Mononuclear cell (primary cell): Measurements from ENCODE around the gene SMYD1. TPM values are rescaled to one million over a fixed set of nuclear protein-coding genes. Genes with fewer than 3 reads are reported as not detected.

Source experiments
- H3K27me3 ChIP-seq: 2 replicates; pipeline ENCODE4 v1.6.0; 2011; ENCODE audit warnings: low read length, control low read depth; ENCODE audit not compliant: insufficient read depth
- H3K4me1 ChIP-seq: 2 replicates; pipeline ENCODE4 v1.5.1; 2011; ENCODE audit warnings: mild to moderate bottlenecking, low read length, control low read depth; ENCODE audit not compliant: insufficient read depth
- H3K4me3 ChIP-seq: 2 replicates; pipeline ENCODE4 v1.5.1; 2011; ENCODE audit warnings: mild to moderate bottlenecking, low read length, moderate library complexity
- H3K9me3 ChIP-seq: 2 replicates; pipeline ENCODE4 v1.5.1; 2011; ENCODE audit warnings: low read depth, mild to moderate bottlenecking, control low read depth, low read length
- total RNA-seq: library from RNA; depleted of rRNA; stranded (reverse); fragments of >200 nt; gene quantifications from one replicate; pipeline ENCODE4 v1.2.3, GENCODE V29; 2012

SMYD1 gene
- total RNA-seq, 1 donor: under 0.01 TPM

DNA sequence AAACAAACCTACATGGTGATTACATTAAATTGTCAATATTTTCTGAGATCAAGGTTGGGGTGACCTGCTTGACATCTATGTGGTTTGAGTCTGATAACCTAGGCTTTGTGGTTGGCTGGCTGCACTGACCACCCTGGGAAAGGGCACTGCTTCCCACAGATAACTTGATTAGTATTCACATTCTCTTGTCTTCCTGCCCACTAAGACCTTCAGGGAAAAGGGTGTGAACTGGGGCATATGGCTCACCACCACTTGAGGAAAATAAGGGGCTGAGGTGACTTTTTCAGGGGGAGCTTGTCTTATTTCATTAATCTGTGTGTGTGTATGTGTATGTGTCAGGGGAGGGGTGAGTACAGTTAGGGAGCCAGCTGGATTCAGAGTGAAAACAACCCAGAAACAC lies 1.5 kb downstream of the SMYD1 start:
- H3K4me3 ChIP-seq: no peak overlapping the region
- no peaks in the 10 kb centered on the region for H3K4me1 ChIP-seq
- no peaks in the 10 kb centered on the region for H3K9me3 ChIP-seq
- no peaks in the 10 kb centered on the region for H3K27me3 ChIP-seq

DNA sequence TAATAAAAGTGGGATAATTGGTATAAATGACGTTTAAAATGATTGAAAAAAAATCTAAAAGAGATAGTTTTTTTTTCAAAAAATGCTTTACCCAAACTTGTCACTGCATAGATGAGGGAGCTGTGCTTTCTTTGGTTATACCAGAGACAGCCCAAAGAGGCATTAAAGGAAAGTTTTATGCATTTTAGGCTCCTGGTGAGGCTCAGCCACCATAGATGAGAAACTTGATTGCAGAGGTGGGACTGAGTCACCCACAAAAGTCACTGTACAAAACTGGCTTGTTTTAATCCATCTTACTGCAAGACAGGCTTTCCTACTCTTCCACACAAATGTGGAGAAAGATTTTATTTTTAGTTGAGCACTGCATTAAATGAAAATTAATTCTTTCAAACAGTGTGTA lies 2.4 kb downstream of the SMYD1 start:
- peaks cover 6% of the 10 kb centered on the region for H3K4me1 ChIP-seq
- H3K9me3 ChIP-seq: no peaks in the 10 kb centered on the region
- H3K4me3 ChIP-seq: no peak overlapping the region

DNA sequence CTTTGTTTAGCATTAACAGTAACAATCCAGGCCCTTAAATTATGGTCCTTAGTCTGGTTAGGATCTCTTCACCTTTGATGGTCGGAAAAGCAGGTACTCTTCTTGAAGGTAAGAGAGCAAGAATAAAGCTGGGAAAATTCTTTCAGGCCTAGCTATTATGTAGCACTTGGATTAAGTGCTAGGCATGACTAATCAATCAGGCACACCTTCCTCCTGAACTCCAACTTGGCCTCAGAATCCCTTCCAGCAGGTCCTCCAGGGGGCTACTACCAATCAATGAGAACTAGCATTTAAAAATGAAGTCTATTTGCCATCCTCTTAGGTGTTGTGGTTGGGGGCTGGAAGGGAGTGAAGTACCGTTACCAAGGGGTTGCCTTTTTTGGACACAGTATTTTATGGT lies 3.7 kb downstream of the SMYD1 start:
- peaks cover 10% of the 10 kb centered on the region for H3K4me1 ChIP-seq
- no peaks in the 10 kb centered on the region for H3K9me3 ChIP-seq
- H3K4me3 ChIP-seq: no peak overlapping the region
- H3K27me3 ChIP-seq: no peaks in the 10 kb centered on the region

More for the DNA sequence above, 2.4 kb downstream of the SMYD1 start:
- H3K27me3 ChIP-seq: no peaks in the 10 kb centered on the region

DNA sequence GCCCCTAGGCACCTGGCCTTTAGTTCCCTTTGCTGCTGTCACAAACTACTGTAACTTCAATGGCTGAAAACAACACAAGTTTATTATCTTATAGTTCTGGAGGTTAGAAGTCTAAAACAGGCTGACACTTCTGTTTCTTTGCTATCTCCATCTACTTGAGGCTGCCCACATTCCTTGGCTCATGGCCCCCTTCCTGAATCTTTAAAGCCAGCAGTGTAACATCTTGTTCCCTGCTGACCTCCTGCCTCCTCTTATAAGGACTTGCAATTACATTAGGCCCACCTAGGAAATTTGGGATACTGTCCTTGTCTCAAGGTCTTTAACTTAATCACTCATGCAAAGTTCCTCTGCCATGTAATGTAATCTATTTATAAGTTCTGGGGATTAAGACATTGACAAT lies 6.5 kb downstream of the SMYD1 start:
- Histone ChIP-seq H3K27me3 (no peaks in the 10 kb centered on the region), H3K9me3 (no peaks in the 10 kb centered on the region), H3K4me1 (peaks cover 10% of the 10 kb centered on the region), H3K4me3 (no peak overlapping the region)

DNA sequence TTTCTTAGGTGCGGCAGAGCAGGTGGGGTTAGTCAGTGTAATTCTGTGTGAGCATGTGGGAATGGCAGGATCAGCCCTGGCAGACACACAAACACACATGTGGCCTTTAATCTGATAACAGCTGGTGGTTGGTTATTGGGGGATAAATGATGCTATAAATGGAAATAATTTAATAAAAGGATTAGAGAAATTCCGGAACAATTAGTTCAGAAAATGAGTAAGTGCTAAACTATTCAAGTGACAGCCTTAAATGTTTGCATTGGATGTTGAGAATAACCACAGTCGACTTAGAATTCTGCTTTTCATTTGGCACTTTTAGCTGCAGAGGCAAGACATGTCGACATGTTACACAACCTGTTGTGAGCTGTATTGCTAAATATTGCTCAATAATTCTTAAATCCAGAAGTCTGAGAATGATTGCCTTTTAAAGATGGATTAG lies 7.2 kb downstream of the SMYD1 start:
- peaks cover 10% of the 10 kb centered on the region for H3K4me1 ChIP-seq
- H3K27me3 ChIP-seq: no peaks in the 10 kb centered on the region
- H3K4me3 ChIP-seq: no peak overlapping the region
- no peaks in the 10 kb centered on the region for H3K9me3 ChIP-seq

DNA sequence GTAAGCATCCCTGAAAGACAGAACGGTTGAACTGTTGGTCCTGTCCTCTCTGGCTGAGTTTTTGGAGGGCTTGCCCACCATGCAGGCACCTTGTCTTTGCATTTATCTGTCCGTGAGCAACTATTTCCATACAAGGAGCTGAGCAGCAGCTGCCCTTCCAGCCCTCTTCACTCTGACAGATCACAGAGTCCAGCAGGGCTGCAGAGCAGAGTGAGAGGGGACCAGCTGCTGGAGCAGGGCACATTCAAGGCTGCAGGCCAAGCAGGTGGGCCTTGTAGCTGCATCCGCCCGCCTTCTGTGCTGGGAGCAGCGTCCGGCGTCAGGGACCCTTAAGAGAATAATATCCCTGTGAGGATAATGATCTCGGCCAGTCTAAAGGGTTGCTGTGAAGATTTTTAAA lies 9.5 kb downstream of the SMYD1 start:
- Histone ChIP-seq H3K9me3 (no peaks in the 10 kb centered on the region), H3K27me3 (no peaks in the 10 kb centered on the region), H3K4me1 (peaks cover 10% of the 10 kb centered on the region), H3K4me3 (no peak overlapping the region)

DNA sequence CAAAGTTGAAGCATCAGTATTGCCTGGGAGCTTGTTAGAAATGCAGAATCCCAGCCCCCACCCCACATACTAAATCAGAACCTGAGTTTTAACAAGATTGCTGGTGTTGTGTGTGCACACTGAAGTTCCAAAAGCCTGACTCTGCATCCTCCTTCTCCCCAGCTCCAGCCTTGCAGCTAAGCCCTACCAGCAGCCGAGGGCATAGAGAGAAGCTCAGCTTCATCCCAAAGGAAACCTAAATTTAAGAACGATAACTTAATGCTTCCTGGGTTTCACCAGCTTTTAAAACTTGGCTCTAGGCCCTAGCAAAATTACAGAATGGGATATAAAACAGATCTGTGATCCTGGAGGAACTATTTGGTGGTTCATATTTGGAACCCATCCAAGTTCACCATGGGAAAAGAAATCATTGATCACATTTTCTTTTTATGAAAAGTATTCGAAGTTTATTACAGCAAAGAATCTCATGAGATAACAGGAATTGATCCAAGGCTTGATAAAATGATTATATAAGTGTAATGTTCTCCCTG lies 11.1 kb downstream of the SMYD1 start:
- no peak overlapping the region for H3K4me3 ChIP-seq
- H3K27me3 ChIP-seq: no peaks in the 10 kb centered on the region
- H3K9me3 ChIP-seq: no peaks in the 10 kb centered on the region
- H3K4me1 ChIP-seq: peaks cover 10% of the 10 kb centered on the region

DNA sequence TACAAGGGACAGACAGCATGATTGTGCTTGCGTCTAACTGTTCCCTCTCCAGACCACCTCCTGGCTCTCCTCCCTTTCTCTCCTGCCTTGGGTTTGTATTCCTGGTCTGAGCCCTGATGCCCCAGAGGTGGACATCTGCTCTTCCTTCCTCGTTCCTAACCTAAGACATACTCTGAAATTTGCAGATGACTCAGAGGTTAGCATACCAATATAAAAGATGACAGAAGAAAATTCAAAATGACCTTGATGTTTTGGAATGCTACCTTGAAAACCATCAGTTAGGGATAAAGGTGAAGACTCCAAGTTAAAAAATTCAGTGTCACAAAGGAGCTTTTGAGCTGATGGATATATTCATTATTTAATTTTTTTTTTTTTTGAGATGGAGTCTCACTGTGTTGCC lies 12.9 kb downstream of the SMYD1 start:
- Histone ChIP-seq H3K27me3 (no peaks in the 10 kb centered on the region), H3K4me3 (no peak overlapping the region), H3K9me3 (no peaks in the 10 kb centered on the region), H3K4me1 (no peaks in the 10 kb centered on the region)

DNA sequence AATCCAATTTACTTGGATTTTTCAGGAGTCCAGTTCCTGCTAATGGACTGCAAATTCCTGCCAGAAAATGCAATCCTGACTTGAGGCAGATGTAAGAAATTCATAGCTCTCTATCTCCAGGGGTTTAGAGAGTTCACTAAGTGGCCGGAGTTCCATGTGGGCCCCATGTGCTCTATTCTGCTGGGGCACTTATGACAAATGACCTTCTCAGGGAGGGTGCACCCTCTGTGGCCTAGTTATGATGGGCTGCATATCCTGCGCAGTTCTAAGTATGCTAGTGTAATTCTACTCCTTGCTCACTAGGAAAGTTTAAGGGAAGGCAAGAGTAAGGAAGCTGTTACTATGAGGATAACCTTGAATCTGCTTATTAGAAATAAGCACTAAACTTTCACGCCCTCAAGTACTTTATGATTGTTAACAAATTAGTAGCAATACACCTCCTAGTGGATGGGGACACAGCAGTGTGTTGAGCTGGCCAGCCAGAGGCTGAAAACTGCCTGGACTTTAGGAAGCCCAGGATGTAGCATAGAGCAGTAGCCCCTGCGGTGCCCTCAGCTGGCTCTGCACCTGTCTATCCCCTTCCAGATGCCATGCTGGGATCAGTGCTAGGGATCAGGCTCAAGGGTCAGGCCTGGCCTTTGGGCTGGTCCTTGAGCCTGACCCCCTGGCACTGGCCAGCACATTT lies 14.4 kb downstream of the SMYD1 start:
- Histone ChIP-seq H3K27me3 (no peaks in the 10 kb centered on the region), H3K4me3 (no peak overlapping the region), H3K4me1 (no peaks in the 10 kb centered on the region), H3K9me3 (no peaks in the 10 kb centered on the region)

DNA sequence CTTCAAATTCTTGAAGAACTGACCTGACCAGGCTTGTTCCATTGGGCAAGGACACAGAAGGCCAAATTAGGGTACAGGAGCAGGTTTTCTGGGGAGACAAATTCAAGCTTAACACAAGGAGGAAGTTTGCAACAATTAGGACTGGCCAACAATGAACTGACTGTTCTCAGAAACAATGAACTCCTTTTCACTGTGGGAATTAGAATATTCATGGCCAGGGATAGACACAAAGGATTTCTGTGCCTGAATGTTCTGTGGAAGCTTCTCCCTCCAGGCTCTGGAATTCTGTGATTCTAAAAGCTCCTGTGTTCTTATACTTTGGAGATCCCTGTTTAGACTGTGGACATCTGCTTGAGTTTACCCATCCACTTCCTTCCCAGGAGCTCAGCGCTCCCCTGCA lies 15.2 kb downstream of the SMYD1 start:
- no peaks in the 10 kb centered on the region for H3K4me1 ChIP-seq
- no peaks in the 10 kb centered on the region for H3K27me3 ChIP-seq
- H3K9me3 ChIP-seq: no peaks in the 10 kb centered on the region
- no peak overlapping the region for H3K4me3 ChIP-seq

DNA sequence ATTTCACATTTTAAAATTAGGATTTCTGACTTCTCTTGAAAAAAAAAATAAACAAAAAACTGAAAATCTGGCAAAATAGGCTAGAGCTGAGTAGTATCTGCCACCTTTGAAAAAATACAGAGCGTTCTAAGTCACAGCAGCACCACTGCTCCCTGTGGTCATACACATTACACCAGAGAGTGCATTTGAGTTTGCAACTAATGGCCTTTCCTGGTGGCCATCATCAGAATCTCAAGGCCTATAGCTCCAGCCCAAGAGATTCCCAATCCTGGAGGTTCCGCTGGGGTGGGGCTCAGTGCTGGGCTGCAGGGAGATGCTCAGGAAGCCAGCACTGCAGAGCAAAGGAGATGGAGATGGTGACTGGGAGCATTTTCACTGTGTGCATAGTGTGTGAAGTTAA lies 17.5 kb downstream of the SMYD1 start:
- Histone ChIP-seq H3K4me1 (no peaks in the 10 kb centered on the region), H3K9me3 (no peaks in the 10 kb centered on the region), H3K4me3 (no peak overlapping the region), H3K27me3 (no peaks in the 10 kb centered on the region)

DNA sequence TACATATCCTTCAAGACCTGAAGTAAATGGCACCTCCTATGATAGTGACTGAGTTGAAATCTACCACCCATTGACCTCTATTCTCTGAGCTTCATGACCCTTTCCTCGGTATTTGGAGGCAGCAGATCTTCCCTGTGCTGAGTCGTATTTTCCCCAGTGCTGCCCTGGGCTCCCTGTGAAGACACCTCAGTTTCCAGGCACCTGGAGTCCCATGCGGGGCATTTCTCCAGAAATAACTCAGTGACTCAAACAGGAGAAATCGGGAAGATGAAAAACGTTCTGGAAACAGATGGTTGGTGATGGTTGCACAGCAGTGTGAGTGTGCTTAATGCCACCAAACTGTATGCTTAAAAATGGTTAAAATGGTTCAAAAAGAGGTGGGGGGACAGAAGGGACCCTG lies 18.0 kb downstream of the SMYD1 start:
- no peaks in the 10 kb centered on the region for H3K9me3 ChIP-seq
- H3K4me1 ChIP-seq: no peaks in the 10 kb centered on the region
- no peaks in the 10 kb centered on the region for H3K27me3 ChIP-seq
- H3K4me3 ChIP-seq: no peak overlapping the region

DNA sequence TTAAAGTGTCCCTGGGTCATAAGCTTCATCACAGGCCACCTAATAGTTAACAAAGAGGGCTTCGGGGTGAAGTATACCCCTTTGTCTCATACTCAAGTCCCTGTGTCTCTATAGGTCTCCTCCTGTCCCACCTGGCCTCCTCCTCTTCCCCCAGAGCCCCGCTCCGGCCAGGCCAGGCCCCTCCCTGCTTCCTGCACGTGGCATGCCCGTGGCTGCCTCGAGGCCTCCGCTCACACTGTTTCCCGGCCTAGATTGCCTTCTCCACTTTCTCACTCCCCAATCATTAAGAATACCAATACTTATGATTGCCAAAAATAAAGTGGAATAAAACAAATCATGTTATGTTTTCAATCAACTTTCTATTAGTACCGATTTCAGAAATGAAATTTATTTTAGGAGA lies 18.8 kb downstream of the SMYD1 start:
- no peaks in the 10 kb centered on the region for H3K9me3 ChIP-seq
- H3K27me3 ChIP-seq: no peaks in the 10 kb centered on the region
- H3K4me3 ChIP-seq: no peak overlapping the region
- H3K4me1 ChIP-seq: no peaks in the 10 kb centered on the region

DNA sequence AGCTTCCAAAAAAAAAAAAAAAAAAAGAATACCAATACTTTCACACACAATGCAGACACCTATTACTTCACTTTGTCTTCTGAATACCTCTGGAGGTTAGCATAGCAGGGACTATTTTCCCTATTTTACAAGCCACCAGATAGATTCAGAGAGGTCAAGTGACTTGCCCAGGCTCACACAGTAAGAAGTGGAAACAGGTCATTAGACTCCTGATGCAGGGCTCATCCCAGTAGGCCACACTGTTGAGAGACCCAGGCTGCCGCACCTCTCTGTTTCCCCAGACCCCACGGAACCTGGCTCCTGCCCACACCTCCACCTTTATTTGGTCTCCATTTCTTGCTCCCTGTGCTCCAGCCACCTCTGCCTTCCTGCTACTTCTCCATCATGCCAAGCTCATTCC lies 19.4 kb downstream of the SMYD1 start:
- Histone ChIP-seq H3K4me1 (peaks cover 4% of the 10 kb centered on the region), H3K4me3 (no peak overlapping the region), H3K27me3 (no peaks in the 10 kb centered on the region), H3K9me3 (no peaks in the 10 kb centered on the region)

DNA sequence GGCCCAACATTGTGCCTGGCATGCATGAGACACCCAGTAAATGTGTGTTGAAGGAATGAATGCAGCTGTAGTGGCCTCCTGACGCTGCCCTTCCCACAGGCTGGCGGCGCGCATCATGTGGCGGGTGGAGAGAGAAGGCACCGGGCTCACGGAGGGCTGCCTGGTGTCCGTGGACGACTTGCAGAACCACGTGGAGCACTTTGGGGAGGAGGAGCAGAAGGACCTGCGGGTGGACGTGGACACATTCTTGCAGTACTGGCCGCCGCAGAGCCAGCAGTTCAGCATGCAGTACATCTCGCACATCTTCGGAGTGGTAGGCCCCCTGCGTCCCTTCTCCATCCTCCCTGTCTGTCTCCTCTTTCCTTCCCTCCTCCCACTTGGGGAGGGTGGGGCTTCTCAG lies 20.1 kb downstream of the SMYD1 start:
- H3K27me3 ChIP-seq: no peaks in the 10 kb centered on the region
- no peaks in the 10 kb centered on the region for H3K9me3 ChIP-seq
- peaks cover 7% of the 10 kb centered on the region for H3K4me1 ChIP-seq
- H3K4me3 ChIP-seq: no peak overlapping the region

DNA sequence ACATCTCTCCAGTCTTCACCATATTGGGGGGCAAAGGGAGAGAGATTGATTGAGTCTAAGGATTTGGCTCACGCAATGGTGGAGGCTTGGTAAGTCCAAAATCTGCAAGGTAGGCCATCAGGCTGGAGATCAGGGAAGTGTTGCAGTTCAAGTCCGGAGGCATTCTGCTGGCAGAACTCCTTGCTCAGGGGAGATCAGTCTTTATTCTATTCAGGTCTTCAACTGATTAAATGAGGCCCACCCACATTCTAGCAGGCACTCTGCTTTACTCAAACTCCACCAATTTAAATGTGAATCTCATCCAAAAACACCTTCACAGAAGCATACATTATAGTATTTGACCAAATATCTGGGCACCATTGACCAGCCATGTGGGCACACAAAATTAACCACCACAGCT lies 21.4 kb downstream of the SMYD1 start:
- H3K27me3 ChIP-seq: no peaks in the 10 kb centered on the region
- H3K4me3 ChIP-seq: no peak overlapping the region
- H3K9me3 ChIP-seq: no peaks in the 10 kb centered on the region
- peaks cover 7% of the 10 kb centered on the region for H3K4me1 ChIP-seq
